ENCODE data around the gene AGAP3.

AGAP3 gene

DNA sequence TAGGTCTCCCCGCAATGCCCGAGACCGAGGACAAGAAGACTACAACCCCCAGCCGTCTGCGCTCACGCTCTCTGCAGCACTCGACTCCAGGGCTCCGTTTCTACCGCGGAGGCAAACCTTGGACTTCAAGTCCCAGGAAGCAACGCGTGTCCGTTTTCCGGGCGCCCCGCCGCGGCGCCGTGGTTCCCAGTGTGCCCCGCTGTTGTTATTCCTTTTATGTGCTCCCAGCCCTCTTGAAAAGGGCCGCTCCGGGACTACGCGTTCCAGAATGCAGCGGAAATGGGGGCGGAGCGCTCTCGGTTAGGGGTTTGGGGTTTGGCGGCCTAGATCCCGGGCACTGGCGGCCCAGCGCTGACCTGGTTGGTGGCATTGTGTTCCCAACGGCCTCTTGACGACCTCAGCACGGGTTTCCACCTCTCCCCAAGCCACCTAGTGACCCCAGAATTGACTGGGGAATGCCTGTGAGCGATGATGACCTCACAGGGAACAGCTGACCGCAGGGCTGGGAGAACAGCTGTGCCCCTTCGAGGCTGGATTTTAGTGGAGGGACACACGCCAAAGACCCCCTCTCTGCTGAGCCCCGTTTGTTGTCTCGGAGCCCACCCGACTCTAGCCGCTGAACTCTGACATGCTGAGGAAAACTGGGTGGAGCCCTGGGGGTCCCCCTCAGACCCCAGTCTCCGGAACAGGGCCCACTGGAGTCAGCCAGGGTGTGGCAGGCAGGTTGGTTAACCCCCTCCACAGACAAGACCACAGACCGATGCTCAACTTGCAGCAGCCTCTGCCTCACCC lies 28.1 kb upstream of the AGAP3 start:
- peak; percentile 100 for DNase-seq (ENCODE audit: low read depth)

DNA sequence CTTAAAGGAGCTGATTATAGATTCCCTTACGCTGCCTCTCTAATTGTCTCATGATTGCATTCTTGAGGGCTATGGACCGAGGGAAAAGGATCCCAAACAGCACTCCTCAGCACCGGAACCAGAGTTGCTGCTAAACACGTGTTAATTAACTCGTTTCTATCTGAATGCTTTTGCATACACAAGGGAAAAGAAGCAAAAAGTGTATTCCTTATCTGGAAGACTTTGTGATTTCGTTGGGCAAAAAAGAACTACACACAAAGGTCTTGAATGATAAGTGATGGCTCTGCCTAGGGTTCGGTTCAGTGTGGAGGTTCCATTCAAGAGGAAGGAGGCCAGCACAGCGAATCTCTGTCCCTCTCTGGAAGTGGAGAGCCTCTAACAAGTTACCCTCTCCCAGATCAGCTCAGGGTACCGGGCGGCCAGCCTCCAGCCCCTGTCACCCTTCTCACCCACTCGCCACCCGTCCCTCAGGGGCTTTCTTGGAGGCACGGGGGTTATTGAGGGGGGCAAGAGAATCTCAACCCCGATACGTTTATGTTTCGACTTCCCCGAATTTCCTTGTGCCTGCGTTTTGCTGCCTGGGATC lies 27.4 kb upstream of the AGAP3 start:
- peak; percentile 56 for DNase-seq (ENCODE audit: low read depth)

DNA sequence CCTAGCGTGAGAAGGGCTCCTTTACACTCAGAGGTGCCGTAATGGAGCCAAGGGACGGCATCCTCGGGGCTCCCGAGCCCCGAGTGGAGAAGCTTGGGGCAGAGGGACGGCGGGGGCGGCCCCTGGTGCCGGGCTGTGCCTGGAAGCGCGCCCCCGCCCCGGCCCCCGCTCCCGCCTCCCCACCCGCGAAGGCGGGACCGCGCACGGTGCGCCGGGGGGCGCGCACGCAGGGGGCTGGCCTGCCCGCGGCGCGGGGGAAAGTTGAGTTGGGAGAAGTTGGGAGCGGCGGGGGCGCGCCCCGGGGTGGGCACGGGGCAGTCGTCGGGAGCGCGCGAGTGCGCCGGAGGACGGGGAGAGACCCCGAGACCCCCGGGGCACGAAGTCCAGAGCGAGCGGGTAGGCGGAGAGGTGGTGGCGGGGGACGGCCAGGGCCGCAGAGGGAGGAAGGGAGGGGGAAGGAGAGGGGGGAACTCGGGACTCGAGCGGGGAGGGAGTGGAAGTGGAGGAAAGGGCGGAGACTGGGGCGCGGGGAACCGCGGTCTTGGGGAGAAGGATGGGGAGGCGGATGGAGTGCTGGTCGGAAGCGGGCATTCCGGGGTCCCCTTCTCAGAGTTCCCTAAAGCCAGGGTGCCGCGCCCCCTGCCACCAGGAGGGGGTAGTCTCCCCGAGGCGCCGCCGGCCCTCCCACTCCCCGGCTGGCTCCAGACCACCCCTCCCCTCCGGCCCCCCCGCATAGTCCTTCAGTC lies 26.7 kb upstream of the AGAP3 start, which contains the start of gene SLC4A2:
Gene SLC4A2, plus strand, starts transcription at position 223 of the 746 bp plus-strand sequence. CDS start 2,399 bp downstream, outside the sequence.
- DNase-seq (ENCODE audit: low read depth), result peak; percentile 69

DNA sequence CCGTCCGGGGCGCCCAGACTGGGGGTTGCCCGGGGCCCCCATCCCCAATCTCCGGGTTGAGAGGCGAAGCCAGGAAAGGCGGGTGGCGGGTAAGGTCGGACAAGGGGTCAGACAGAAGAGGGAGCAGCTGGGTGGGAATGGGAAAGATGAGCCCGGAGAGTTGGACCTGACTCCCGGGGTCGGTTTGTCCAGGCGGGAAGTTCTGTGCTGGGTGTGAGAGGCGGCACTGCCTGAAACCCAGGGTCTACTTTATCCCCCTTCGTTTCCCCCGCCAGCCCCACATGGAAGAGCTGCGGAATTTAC lies 26.2 kb upstream of the AGAP3 start:
- DNase-seq (ENCODE audit: low read depth), result no peak

DNA sequence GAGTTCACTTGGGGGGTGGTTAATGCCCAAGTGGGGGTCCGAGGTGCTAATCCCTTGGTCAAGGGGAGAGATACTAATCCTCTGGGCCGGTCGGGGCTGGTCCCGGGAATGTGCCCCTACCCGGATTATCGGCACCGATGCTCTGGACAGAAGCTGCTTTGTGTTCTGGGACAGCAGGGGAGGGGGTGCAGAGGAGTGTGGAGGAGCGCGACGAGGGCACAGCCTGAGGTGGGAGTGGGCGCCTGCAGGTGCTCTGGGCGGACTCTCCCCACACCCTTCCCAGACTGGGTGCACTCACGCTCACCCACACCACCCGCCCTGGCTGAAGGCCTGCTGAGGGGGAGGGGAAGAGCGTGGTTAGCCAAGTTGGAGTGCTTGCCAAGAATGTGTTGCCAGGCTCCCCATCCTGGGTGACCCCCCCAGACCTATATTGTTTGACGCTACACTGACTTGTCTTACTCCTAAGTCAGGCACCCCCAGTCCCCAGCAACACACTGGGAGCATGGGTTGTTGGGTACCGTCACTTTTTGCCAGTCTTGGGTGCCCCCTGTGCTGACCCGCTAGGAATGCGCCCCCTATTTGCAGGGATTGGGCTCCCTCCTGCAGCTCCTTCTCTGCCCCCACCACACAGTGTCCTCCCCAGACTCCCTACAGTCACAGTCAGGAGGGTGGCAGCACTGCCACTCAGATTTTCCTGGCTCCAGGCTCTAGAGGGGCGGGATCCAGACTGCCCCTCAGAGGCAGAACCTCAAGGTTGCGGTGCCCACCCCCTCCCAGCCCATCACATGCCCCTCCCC lies 25.7 kb upstream of the AGAP3 start:
- DNase-seq (ENCODE audit: low read depth), result peak; percentile 71

DNA sequence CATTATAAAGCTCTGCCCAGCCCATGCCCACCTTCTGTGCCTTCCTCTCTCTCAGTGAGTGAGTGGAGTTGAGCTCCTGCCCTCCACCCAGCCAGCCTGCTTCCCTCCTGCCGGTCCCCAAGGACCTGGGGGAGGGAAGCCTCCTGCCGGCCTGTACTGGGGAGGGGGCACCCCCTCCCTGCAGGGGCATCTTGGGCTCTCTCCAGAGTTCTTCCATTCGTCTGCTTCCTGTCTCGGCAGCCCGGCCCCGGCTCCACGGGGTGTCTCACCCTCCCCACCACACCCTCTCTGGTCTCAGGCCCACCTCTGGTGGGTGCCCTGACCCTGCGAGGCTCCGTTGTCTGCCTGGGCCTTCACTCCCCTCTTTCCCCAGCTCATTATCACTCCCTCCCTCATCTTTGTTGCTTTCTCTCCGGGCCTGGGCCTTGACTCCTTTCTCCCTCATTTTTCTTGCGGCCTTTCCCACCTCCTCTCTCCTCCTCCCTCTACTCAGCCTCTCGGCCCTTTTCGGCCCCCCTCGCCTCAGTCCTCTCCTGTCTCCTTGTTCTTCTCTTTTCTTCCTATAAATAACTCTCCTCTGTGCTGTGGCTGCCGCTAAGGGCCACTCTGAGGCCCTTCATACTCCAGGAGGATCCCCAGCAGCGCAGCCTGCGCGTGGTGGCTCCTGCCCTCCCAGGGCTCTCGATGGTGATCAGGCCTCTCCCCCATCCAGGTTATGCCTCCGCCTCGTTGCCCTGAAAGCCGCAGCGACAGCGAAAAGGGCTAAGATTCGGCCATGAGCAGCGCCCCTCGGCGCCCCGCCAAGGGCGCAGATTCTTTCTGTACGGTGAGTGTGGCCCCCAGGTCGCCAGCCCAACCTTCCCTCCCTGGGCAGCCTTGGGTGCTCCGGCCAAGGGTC lies 24.8 kb upstream of the AGAP3 start:
- peak; percentile 24 for DNase-seq (ENCODE audit: low read depth)

DNA sequence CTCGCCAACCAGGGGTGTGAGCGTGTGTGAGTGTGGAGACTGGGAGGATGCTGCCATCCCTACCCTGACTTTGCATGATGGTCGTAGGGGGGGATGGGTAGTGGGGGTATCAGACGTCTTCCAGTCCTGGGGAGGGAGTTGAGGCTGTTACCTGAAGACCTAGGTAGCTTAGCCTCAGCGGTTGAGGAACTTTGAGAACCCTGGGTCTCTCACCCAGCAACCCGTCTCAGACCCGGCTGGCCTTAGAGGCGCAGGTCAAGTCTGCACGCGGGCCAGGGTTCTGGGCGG lies 24.2 kb upstream of the AGAP3 start:
- DNase-seq (ENCODE audit: low read depth), result no peak

DNA sequence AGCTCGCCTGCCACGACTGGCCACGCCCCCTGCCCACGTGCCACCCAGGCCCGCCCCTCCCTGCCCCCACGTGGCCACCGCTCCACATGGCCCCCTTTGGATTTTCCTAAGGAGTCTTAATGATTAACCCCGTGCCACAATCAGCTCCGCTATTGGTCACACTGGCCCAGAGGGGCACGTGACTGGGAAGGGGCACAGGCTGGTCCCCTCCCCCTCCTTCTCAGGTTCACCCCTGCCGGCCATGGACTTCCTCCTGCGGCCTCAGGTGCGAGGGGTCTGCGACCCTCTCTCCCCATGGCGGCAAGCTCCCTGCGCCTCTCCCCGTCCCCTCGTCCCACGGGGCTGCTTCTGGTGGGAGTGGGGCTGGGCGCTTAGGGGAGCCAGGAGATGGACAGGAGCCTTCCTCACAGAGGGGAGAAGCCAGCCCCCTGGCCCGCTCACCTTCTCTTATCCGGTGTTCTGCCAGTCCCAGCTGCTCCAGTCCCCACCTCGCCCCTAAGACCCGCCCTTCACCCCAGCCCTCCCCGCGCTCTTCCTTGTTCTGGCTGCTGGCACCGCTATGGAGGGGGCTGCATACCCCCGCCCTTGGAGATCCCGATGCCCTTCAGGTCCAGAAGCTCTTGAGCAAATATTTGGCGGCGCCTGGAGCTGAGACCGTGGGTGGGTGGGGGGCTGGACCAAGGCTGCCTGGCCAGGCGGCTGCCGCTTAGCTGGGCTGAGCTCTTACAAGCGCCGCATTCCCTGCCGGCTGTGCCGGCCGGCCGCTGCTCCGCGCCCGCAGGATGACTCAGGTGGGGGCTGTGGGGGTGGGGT lies 23.7 kb upstream of the AGAP3 start:
- peak; percentile 78 for DNase-seq (ENCODE audit: low read depth)

DNA sequence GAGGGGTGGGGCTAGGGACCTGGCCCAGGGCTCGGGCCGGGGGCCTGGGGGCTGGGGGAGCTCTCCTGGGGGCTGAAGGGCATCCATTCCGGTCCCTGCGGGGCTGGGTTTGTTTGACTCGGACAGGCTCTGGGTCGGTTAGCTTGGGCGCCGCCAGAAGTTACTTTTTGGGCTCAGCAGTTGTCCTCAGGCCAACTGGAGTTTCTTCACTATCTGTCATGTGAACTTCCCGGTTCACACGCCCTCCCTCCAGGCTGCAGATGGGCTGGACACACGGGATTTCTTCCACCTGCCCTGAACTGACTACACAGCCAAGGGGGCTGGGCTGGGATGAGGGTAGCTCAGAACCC lies 23.1 kb upstream of the AGAP3 start:
- DNase-seq (ENCODE audit: low read depth), result peak; percentile 83

DNA sequence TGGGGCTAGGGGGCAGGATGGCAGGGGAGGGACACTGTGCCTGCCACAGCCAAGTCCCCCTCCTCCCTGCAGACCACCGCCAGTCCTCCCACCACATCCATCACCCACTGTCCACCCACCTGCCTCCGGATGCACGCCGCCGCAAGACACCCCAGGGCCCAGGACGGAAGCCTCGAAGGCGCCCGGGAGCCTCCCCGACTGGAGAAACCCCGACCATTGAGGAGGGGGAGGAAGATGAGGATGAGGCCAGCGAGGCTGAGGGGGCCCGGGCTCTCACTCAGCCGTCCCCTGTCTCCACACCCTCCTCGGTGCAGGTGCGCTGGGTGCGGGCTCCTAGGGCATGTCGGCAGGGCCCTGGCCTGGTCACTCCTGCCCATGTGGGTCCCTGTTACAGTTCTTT lies 21.8 kb upstream of the AGAP3 start:
- DNase-seq (ENCODE audit: low read depth), result no peak

DNA sequence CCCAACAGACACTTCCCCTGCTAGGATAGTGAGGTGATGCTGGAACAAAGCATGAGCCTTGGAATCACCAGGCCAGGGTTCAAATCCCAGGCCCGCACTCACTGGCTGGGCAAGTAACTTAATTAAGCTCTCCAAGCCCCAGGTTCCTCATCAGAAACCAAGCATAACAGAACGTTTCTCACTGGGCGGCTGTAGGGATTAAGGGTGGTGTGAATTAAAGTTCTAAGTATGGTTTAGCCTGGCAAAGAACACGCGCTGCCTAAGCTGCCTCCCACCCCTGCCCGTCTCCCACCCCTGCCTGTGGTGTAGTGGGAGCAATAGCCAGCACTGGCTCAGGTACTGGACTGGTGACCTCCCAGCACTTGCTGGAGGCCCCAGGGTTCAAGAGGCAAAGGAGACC lies 21.3 kb upstream of the AGAP3 start:
- no peak for DNase-seq (ENCODE audit: low read depth)

DNA sequence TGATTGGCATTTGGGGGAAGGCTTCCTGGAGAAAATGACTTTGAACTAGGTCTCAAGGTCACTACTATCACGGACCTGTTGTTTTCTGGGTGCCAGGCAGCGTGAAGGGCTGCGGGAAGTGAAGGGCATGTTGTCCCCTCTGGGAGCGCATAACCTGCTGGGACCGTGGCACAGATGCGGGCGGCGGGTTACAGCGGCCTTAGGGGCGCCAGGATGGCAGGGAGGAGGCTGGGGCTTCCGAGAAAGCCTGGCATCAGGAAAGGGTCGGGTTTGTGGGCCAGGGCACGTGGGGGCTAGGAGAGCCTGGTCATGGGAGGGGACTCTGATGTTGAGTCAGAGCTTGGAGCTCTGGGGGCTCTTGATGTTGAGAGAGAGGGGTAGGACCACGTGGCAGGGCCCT lies 20.8 kb upstream of the AGAP3 start:
- no peak for DNase-seq (ENCODE audit: low read depth)

DNA sequence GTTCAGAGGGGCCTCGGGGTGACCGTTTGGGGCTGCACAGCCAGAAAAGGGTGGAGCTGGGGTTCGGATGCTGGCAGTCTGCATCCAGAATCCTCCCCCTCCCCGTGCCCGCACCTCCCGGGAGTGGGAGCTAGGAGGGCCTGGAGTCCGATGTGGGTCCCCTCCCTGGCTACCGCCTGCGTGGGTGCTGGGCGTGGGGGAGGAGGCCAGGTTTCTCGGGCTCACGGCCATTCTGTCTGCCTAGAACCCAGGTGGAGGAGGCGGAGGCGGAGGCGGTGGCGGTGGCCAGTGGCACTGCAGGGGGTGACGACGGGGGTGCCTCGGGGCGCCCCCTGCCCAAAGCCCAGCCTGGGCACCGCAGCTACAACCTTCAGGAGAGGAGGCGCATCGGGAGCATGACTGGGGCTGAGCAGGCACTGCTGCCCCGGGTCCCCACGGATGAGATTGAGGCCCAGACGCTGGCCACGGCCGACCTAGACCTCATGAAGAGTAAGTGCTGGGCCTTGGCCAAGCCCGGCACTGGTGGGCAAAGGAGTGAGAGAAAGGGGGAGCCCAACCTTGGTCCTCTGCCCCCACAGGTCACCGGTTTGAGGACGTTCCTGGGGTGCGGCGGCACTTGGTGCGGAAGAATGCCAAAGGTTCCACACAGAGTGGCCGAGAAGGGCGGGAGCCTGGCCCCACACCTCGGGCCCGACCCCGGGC lies 19.9 kb upstream of the AGAP3 start:
- DNase-seq (ENCODE audit: low read depth), result no peak

DNA sequence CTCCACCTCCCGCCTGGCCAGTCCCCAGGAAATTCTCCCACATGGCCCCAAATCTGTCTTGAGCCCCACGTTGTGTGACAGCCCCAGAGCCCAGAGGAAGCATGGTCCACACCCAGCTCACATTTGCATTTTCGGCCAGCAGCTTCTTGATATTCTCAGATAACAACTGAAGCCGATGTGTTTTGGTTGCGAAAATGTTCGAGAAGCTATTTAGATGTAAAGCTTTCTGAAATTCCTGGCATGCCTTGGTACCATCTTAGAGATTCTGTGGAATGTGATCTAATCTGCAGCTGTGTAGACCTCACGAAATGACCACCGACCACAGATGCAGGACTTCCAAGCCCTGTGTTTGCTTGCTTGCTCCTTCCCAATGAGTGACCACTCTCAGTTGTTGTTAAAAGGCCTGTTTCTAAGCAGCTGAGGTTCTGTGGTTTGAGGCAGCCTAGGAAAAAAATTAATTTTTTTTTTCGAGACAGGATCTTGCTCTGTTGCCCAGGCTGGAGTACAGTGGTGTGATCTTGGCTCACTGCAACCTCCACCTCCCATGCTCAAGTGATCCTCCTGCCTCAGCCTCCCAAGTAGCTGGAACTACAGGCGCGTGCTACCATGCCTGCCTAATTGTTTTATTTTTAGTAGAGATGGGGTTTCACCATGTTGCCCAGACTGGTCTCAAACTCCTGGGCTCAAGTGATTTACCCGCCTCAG lies 18.1 kb upstream of the AGAP3 start:
- DNase-seq (ENCODE audit: low read depth), result peak; percentile 99

DNA sequence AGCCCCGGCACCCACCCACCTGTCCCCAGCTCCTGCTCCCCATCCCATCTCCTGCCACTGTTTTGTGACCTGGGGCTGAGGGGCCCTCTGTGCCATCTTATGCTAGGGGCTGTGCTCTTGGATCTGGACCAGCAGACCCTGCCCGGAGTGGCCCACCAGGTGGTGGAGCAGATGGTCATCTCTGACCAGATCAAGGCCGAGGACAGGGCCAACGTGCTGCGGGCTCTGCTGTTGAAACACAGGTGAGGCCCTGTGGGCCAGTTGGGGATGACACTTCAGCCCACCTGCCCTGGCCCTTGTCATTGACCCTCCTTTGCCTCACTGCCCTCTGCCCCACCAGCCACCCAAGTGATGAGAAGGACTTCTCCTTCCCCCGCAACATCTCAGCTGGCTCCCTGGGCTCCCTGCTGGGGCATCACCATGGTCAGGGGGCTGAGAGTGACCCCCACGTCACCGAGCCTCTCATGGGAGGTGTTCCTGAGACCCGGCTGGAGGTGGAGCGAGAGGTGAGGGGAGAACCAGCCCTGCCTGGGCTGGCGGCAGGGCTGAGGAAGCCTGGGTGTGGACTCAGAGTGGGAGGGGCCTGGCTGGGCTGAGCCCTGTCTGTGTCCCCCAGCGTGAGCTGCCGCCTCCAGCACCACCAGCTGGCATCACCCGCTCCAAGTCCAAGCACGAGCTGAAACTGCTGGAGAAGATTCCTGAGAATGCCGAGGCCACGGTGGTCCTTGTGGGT lies 16.3 kb upstream of the AGAP3 start:
- no peak for DNase-seq (ENCODE audit: low read depth)

DNA sequence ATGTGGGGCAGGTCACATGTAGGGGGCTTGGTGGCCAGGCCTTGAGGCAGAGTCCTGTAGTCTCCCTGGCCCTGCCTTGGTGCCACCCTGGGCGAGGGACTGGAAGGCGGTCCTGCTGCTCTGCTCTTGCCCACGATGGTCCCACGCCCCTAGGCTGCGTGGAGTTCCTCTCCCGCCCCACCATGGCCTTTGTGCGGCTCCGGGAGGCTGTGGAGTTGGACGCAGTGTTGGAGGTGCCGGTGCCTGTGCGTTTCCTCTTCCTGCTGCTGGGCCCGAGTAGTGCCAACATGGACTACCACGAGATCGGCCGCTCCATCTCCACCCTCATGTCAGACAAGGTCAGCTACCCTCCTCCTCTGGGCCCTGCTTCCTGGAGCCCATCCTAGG lies 15.7 kb upstream of the AGAP3 start:
- no peak for DNase-seq (ENCODE audit: low read depth)

DNA sequence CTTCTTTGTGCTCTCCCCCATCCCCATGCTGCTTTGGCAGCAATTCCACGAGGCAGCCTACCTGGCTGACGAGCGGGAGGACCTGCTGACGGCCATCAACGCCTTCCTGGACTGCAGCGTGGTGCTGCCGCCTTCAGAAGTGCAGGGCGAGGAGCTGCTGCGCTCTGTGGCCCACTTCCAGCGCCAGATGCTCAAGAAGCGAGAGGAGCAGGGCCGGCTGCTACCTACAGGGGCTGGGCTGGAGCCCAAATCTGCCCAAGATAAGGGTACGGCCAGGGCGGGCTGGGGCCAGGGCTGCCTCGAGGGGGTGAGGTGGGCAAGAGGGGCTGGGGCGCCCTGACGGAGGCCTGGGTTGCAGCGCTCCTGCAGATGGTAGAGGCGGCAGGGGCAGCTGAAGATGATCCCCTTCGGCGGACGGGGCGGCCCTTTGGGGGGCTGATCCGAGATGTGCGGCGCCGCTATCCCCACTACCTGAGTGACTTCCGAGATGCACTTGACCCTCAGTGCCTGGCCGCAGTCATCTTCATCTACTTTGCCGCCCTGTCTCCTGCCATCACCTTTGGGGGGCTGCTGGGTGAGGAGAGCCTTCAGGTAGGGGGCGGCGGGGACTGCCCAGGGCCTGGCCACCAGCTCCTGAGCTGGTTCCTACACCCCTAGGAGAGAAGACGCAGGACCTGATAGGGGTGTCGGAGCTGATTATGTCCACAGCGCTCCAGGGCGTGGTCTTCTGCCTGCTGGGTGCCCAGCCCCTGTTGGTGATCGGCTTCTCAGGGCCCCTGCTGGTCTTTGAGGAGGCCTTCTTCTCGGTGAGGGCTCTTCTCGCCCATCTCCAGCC lies 15.0 kb upstream of the AGAP3 start:
- DNase-seq (ENCODE audit: low read depth), result no peak

DNA sequence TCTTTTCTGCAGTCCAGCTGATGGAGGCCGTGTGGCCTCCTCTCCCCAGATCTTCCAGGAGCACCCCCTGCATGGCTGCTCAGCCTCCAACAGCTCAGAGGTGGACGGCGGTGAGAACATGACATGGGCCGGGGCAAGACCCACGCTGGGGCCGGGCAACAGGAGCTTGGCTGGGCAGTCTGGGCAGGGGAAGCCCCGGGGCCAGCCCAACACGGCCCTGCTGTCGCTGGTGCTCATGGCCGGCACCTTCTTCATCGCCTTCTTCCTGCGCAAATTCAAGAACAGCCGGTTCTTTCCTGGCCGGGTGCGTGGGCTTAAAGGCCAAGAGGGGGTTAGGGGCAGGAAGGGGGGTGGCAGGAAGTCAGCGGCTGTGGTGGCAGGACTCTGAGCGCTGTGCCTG lies 12.3 kb upstream of the AGAP3 start:
- no peak for DNase-seq (ENCODE audit: low read depth)

Data from amniotic epithelial cell (primary cell).